ENCODE results near the gene PTPN11. TPM values are rescaled to one million over a fixed set of nuclear protein-coding genes. Genes with fewer than 3 reads are reported as not detected.

Gene PTPN11
- total and polyA plus RNA-seq, 2 of the 8 experiments (the other 6 are each of a cell fraction or from before 2014, with no cell fraction given) = 28.3 to 133 TPM

DNA sequence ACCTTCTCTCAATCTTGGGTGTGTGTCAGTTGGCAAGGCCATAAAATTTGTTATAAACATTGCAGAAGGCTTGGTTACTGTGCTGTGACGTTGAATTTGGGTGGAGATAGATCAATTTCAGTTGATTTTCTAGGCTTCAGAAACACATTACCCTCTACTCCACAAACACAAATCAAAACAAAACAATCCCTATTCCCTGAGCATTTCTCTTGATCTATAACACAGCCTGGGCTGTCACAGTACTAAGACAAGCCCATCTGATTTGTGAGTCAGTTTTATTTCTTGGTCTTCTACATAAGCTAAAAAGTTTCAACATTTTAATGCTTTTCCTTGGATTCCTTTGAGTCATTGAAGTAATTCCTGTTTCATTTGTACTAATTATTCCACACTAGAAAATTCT lies 79.8 kb downstream of the PTPN11 start:
- Histone ChIP-seq H3K27ac (ENCODE audit: low read depth, low read length) (no peak overlapping the region), H3K9me3 (ENCODE audit: insufficient read depth in 2 of 2, low read depth in 1 of 2, low read length in 1 of 2) (no peaks in the 10 kb centered on the region), H3K4me2 (ENCODE audit: insufficient read depth in 1 of 2, low read depth in 2 of 2, low read length in 2 of 2) (no peak overlapping the region), H3K56ac (replicated peaks; ENCODE audit: insufficient read length, low read depth, low read length) (no peak overlapping the region), H3K27me3 (replicated peaks in 1 of 4; ENCODE audit: control insufficient read depth in 3 of 4, extremely low read depth in 1 of 4, insufficient read depth in 3 of 4, low read length in 3 of 4) (no peaks in the 10 kb centered on the region), H3K23me2 (ENCODE audit: low read depth, low read length) (no peaks in the 10 kb centered on the region), H2BK20ac (ENCODE audit: low read length) (no peak overlapping the region), H2AFZ (ENCODE audit: low read length) (no peak overlapping the region), H3K14ac (ENCODE audit: insufficient read length) (no peak overlapping the region), H3K18ac (ENCODE audit: extremely low read depth, low read length) (no peak overlapping the region), H3K36me3 (ENCODE audit: control insufficient read depth in 2 of 4, insufficient read depth in 4 of 4, low read length in 3 of 4) (peaks cover 0 to 25% (median 4%) of the 10 kb centered on the region in 4 experiments; a peak in 6 of 8 replicates), H2BK120ac (replicated peaks; ENCODE audit: low read depth, low read length) (no peak overlapping the region), H4K5ac (ENCODE audit: insufficient read length, low read depth, low read length) (no peak overlapping the region), H2BK5ac (ENCODE audit: low read depth, low read length) (no peak overlapping the region), H4K20me1 (replicated peaks in 1 of 2; ENCODE audit: control insufficient read depth in 1 of 2, insufficient read depth in 2 of 2, low read length in 2 of 2) (peaks cover 0 to 2% of the 10 kb centered on the region in 2 experiments), H3K4me3 (ENCODE audit: extremely low read depth in 1 of 4, insufficient read depth in 2 of 4, low read depth in 3 of 4, low read length in 4 of 4) (no peak overlapping the region), H4K91ac (replicated peaks; ENCODE audit: insufficient read length, low read length) (no peak overlapping the region), H4K8ac (ENCODE audit: extremely low read depth, insufficient read depth, low read length) (no peak overlapping the region), H3K9ac (replicated peaks in 1 of 4; ENCODE audit: extremely low read depth in 1 of 4, low read depth in 3 of 4, low read length in 3 of 4) (no peak overlapping the region), H3K79me2 (ENCODE audit: control insufficient read depth in 1 of 2, insufficient read depth in 2 of 2, low read length in 2 of 2) (no peaks in the 10 kb centered on the region), H3K23ac (ENCODE audit: insufficient read length) (no peak overlapping the region), H2BK12ac (ENCODE audit: low read depth, low read length) (no peak overlapping the region), H3K4me1 (replicated peaks in 1 of 4; ENCODE audit: control insufficient read depth in 3 of 4, insufficient read depth in 4 of 4, low read length in 3 of 4) (no peaks in the 10 kb centered on the region), H3K79me1 (ENCODE audit: low read depth, low read length) (no peaks in the 10 kb centered on the region), H2BK15ac (ENCODE audit: low read length) (no peak overlapping the region), H3K4ac (replicated peaks; ENCODE audit: insufficient read length, low read depth, low read length) (no peak overlapping the region), H2AK5ac (ENCODE audit: low read depth, low read length) (no peak overlapping the region)
- FAIRE-seq (no peak), DNase-seq (ENCODE audit: low read depth in 1 of 2, low spot score in 2 of 2) (no peak)
- ChIA-PET POLR2A (ENCODE audit: partially characterized antibody) (no interaction called here), CTCF (ENCODE audit: partially characterized antibody) (no interaction called here)
- 84% methylated on average over 1 of the region's 1 CpG; no CpG with 5 or more reads in 1 of the 2 experiments for WGBS, 2 experiments (ENCODE audit: extremely low coverage in 1 of 2, insufficient coverage in 1 of 2, insufficient read length in 1 of 2, insufficient replicate concordance in 2 of 2, low coverage in 1 of 2, low lambda C conversion rate in 2 of 2, missing lambda C conversion rate in 1 of 2)
- TF ChIP-seq TCF12 (IDR thresholded peaks at IDR 0.05; ENCODE audit: low read depth, low read length) (no peak), SIX5 (IDR thresholded peaks at IDR 0.05; ENCODE audit: low read depth, low read length) (no peak), YY1 (IDR thresholded peaks at IDR 0.05; ENCODE audit: low read depth, low read length) (no peak), SP2 (IDR thresholded peaks at IDR 0.05; ENCODE audit: low read length) (no peak), GABPA (IDR thresholded peaks at IDR 0.05; ENCODE audit: borderline replicate concordance, insufficient read depth, low read length) (no peak), EP300 (IDR thresholded peaks at IDR 0.05; ENCODE audit: borderline replicate concordance in 1 of 2, low read depth in 2 of 2, low read length in 2 of 2) (no peak), RXRA (IDR thresholded peaks at IDR 0.05; ENCODE audit: insufficient read depth, low read depth, low read length) (no peak)
